GM08714 (cell line): Measurements from ENCODE around the gene TBX2.

Source experiments
- H3K4me3 ChIP-seq: fragments of 200-500 bp; sonication (Bioruptor generic); 2 replicates; pipeline ENCODE4 v1.5.1; 2014; ENCODE audit warnings: mild to moderate bottlenecking, low read length, inconsistent platforms
- ZNF274 ChIP-seq: IDR thresholded peaks from 2 replicates; pipeline ENCODE4 v1.6.1; 2012; ENCODE audit warnings: mild to moderate bottlenecking, low read depth, low read length

TBX2 gene

DNA sequence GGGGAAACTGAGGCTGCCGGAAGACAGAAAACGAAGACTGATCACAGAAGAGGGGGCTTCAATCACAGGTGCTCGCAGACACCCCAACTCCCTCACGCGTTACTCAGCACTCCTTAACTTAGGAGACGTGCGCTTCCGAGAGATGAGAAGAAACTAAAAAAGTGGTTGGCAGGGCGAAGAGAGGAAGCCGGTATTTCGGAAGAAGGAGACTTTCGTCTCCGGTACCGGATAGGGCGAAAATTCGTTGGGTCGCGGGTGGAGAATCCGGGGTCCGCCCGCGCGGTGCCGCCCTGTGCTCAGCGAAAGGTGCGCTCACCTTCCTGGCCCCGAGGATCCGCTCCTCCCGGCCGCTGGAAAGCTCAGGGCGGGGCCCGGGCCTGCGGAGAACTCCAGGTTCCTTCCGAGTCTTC lies 917 bp upstream of the TBX2 start:
- H3K4me3 ChIP-seq = peak overlapping the region; percentile 38

DNA sequence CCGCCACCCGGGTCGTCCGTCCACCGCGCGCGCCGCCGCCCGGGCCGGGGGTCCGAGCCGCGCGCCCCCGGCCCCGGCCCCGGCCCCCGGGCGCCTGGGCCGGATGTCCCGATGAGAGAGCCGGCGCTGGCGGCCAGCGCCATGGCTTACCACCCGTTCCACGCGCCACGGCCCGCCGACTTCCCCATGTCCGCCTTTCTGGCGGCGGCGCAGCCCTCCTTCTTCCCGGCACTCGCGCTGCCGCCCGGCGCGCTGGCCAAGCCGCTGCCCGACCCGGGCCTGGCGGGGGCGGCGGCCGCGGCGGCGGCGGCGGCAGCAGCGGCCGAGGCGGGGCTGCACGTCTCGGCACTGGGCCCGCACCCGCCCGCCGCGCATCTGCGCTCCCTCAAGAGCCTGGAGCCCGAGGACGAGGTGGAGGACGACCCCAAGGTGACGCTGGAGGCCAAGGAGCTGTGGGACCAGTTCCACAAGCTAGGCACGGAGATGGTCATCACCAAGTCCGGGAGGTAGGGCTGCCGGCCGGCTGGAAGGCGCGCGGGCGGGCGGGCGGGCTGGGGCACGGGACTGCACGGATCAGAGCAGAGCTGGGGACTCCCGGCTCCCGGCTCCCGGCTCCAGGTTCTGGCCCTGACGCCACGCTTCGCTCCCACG lies 548 bp downstream of the TBX2 start:
- TF ChIP-seq ZNF274 = no peak

More for the DNA sequence above, 917 bp upstream of the TBX2 start:
- TF ChIP-seq ZNF274 = no peak

DNA sequence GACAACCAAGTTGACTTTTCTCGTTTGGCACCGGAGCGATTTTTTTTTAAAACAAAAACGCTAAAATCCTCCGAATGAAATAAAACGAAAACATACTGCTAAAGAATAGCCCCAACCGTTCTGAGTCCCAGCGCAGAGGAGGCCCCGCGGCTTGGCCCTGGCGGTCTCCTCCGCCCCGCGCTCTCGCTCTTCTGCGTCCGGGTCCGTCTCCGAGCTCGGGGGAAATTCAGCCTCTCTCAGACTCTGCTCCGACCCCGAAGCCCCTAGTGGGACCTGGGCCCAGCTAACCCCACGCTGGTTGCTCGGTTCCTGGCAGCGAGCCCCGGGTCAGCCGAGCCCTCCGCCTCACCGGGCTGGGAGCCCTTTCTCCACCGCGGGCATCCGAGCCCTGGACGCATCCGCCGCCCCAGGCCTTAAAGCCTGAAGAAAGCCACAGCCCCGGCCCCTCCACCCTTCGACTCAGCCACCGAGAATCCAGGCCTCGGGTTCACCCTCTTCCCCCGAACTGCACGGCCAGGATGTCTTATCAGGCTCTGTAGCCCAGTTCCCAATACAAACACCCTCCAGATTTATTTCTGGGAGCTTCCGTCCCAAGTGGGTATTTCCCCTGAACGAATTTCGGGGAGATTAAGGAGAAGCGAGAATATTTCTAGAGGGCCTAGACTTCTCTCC lies 1.2 kb downstream of the TBX2 start:
- no peak overlapping the region for H3K4me3 ChIP-seq
- TF ChIP-seq ZNF274 = no peak

More for the DNA sequence above, 548 bp downstream of the TBX2 start:
- no peak overlapping the region for H3K4me3 ChIP-seq

DNA sequence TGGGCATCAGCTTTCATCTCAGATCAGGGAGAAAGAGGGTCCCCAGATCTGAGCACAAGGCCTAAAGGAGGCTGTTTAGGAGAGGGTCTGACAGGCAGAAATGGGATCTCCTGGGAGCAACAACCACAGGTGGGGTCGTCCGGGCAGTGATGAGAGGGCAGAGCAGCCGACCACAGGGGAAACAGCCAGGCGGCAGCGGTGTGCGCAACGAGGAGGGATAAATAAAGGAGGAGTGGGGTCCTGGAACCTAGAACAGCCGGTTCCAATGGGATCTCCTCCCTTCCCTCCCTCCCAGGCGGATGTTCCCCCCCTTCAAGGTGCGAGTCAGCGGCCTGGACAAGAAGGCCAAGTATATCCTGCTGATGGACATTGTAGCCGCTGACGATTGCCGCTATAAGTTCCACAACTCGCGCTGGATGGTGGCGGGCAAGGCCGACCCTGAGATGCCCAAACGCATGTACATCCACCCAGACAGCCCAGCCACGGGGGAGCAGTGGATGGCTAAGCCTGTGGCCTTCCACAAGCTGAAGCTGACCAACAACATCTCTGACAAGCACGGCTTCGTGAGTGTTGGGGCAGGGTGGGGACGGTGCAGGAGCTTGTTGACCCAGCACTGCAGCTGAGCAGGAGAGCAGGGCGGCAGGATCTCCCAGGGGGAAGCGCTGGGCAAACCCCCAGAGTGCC lies 1.9 kb downstream of the TBX2 start:
- H3K4me3 ChIP-seq = no peak overlapping the region
- TF ChIP-seq ZNF274 = no peak

DNA sequence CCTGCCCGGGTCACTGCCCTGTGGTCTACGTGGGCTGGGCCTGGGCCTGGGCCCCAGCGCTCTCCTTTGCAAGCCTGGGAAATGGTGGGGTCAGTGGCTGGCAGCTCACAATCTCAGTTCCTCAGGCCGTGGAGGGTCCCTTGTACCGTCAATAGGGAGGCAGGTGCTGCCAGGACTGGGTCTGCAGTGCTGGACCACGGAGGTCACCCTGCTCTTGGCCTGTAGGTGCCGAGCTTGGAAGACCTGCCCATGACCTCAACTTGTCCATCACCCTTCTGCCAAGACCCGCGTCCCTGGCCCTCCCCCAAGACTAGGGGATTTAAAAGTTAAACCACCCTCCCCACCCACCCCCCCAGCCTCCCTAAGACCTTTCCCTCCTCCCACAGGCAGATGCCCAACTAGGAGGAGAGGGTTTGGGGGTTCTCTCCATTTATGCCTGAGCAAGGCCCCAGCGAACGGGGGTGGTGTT lies 2.5 kb downstream of the TBX2 start:
- TF ChIP-seq ZNF274 = no peak
- no peak overlapping the region for H3K4me3 ChIP-seq

DNA sequence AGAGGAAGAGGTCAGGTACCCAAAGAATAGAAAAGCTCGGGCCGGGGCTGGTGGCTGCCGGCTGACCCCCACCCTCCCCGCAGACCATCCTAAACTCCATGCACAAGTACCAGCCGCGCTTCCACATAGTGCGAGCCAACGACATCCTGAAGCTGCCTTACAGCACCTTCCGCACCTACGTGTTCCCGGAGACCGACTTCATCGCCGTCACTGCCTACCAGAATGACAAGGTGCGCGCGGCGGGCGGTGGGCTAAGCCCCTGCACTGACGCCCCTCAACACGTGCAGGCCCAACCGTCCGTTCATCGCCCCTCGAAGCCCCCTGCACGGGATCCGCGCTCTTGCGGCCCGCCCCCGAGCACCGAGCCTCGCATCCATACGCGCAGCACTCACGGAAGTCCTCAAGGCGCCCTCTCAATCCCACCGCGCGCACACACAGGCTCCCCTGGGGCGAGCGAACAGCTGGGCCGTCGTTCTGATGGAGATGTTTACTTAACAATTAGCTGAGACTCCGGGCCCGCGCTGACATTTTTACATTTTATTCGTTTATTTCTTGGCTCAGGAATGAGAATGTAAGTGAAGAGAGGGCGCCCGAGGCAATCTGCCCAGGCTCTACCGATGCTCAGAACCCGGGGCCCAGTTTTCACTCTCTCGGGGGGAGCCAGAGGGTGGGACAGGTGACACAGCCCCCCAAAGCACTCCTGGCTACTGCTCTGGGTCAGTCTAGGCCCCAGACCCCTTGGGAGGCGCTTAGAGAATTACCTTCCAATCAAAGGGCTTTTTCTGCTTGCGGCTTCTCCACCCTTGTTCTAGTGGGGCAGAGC lies 3.5 kb downstream of the TBX2 start:
- H3K4me3 ChIP-seq = no peak overlapping the region; the same call in 1 of the 2 replicates
- no peak for TF ChIP-seq ZNF274

DNA sequence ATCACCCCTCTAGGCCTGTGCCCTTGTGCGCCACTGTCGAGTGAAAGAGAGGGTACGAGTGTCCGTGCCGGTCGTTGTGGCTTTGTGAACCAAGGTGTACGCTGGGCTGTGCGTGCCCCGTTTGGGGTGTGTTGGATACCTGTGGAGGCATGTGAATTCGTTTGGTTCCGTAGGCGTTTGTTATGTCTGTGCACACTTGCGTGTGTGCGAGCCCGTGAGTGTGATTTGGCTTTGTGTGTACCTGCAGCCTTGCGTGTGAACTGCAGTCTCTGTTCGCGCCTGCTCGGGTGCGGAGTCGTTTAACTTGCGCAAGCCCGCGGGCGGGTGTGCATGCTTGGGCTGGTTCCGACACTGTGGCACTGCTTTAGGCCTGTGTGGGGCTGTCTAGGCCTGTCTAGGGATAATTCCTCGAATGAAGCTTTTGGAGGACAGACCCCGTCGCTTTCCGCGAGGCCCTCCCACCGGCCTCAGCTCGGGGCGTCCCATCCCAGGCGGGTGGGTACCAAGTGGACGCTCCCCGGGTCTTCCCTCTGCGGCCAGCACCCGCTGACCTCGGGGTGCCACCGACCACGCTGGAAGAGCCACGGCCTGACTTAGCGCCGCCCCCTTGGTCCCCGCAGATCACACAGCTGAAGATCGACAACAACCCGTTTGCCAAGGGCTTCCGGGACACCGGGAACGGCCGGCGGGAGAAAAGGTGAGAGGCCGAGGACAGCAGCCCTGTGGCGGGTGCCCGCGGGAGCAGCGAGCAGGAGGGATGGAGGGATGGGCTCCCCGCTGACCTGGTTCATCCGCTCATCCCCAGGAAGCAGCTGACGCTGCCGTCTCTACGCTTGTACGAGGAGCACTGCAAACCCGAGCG lies 4.4 kb downstream of the TBX2 start:
- H3K4me3 ChIP-seq = no peak overlapping the region
- TF ChIP-seq ZNF274 = no peak

DNA sequence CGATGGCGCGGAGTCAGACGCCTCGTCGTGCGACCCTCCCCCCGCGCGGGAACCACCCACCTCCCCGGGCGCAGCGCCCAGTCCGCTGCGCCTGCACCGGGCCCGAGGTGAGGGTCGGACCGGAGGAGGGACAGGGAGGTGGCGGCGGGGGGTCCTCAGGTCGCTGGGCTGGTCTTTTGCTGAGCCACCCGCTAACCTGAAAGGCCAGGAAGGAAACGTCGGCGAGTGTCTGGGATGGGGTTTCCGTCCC lies 4.9 kb downstream of the TBX2 start:
- no peak overlapping the region for H3K4me3 ChIP-seq
- TF ChIP-seq ZNF274 = no peak

DNA sequence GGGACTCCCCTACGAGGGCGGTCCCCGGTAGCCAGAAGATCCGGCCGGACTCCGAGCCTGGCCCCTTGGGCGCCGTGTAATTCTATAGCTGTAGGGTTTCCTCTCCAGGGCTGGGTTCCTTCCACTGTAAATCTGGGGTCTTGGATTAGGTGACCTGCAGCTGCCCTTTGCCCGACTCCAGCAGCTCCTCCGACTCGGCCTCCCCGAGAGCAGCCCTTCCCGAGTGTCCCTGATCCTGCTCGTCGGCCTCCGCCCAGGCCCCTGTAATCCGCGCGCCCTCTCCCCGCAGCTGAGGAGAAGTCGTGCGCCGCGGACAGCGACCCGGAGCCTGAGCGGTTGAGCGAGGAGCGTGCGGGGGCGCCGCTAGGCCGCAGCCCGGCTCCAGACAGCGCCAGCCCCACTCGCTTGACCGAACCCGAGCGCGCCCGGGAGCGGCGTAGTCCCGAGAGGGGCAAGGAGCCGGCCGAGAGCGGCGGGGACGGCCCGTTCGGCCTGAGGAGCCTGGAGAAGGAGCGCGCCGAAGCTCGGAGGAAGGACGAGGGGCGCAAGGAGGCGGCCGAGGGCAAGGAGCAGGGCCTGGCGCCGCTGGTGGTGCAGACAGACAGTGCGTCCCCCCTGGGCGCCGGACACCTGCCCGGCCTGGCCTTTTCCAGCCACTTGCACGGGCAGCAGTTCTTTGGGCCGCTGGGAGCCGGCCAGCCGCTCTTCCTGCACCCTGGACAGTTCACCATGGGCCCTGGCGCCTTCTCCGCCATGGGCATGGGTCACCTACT lies 5.5 kb downstream of the TBX2 start:
- no peak for TF ChIP-seq ZNF274
- H3K4me3 ChIP-seq = no peak overlapping the region

DNA sequence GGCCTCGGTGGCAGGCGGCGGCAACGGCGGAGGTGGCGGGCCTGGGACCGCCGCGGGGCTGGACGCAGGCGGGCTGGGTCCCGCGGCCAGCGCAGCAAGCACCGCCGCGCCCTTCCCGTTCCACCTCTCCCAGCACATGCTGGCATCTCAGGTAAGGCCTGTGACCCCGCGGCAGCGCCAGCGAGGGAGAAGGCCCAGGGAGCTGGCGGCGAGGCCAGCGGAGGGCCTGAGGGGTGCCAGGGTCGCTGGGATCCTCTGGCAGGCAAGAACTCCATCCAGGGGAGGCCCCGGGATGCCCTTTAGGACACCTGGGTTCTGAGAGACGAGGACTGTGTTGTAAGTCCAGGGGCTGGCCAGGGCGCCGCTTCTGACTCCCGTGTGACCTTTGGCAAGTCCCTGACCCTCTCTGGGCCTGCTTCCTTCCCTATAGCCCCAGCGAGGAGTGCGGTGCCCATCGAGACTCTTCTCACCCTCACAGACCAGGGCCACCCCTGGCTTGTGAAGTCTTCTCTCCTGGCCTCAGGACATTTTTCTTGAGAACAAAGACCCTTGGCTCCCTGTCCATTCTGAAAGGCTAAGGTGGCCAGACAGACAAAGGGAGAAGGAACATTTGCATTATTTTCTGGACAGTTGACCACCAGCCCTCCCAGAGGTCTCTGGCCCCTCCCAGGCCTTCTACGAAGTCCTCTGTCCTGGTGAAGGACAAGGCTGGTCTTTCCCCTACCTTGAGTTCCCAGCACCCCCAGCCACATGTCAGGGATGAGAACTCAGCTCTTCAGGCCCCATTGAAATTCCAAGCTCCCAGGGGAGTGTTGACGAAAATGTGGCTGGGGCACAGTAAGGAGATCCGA lies 6.3 kb downstream of the TBX2 start:
- no peak for TF ChIP-seq ZNF274
- no peak overlapping the region for H3K4me3 ChIP-seq

DNA sequence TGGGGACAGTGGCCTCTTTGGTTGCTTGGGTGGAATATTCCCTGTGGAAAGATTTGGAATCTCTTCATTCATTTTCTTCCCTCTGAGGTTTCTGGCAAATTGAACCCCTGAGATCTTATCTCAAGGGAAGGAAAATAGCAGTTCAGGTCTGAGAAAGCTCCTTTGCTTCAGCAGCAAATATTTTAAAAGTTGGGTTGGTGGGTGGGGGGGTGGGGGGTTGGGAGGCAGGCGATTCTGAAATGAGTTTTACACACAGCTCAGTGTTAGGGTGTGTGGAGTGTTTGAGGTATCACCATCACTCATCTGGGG lies 6.8 kb downstream of the TBX2 start:
- TF ChIP-seq ZNF274 = no peak
- H3K4me3 ChIP-seq = no peak overlapping the region
